ENCODE results near the gene GCC2. TPM values are rescaled to one million over a fixed set of nuclear protein-coding genes. Genes with fewer than 3 reads are reported as not detected.

GCC2 gene
- total RNA-seq, 2 experiments from 2014 or later: 19.7 to 43.9 TPM

DNA sequence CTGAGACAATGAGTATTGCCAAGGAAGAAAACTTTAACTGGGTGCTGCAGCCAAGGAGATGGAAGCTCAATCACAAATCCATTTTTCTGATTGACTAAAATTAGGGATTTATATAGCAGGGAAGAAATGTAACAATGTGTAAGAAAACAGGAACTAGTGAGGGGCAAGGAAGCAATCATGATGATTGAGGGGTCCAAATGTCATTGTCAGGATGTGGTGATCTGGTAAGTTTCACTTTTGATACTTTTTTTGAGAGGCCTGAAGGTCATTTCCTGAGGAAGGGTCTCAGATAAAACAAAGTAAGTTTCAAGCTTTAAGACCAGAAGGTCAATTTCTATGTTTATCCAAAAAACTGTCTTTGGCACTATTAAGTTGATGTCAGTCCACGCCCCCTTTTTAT is 12.0 kb upstream of the GCC2 start:
- H4K20me1 ChIP-seq (ENCODE audit: insufficient read depth, low read length): no peaks in the 10 kb centered on the region
- peak; percentile 11 for DNase-seq (ENCODE audit: low spot score)
- H3K4me3 ChIP-seq (ENCODE audit: low read depth, low read length, poor library complexity, severe bottlenecking): no peak overlapping the region
- H3K4me1 ChIP-seq (ENCODE audit: insufficient read depth, low read length, poor library complexity, severe bottlenecking): peaks cover 9% of the 10 kb centered on the region
- H3K36me3 ChIP-seq (ENCODE audit: insufficient read depth, low read length): no peaks in the 10 kb centered on the region
- H3K4me2 ChIP-seq (ENCODE audit: low read length): peak overlapping the region; percentile 24
- POLR2A ChIA-PET: interaction anchor here (1.2 kb wide), 1 partner anchor 8 kb away, joined by 4 read pairs; no protein-coding TSS in a partner anchor
- BruUV-seq (replicated peaks): no TSS peak
- no peaks in the 10 kb centered on the region for H3K9me3 ChIP-seq (ENCODE audit: low read length)
- H3K9me2 ChIP-seq (ENCODE audit: insufficient read depth, low read length): no peaks in the 10 kb centered on the region
- peak overlapping the region; percentile 38; the same call in 1 of the 2 replicates for H2AFZ ChIP-seq (ENCODE audit: low read length)
- CTCF ChIA-PET (ENCODE audit: unreplicated experiment): no interaction called here
- TF ChIP-seq EZH2phosphoT487 (IDR thresholded peaks at IDR 0.05; ENCODE audit: borderline replicate concordance, low read depth, low read length): no peak
- TF ChIP-seq, protein P1, sequence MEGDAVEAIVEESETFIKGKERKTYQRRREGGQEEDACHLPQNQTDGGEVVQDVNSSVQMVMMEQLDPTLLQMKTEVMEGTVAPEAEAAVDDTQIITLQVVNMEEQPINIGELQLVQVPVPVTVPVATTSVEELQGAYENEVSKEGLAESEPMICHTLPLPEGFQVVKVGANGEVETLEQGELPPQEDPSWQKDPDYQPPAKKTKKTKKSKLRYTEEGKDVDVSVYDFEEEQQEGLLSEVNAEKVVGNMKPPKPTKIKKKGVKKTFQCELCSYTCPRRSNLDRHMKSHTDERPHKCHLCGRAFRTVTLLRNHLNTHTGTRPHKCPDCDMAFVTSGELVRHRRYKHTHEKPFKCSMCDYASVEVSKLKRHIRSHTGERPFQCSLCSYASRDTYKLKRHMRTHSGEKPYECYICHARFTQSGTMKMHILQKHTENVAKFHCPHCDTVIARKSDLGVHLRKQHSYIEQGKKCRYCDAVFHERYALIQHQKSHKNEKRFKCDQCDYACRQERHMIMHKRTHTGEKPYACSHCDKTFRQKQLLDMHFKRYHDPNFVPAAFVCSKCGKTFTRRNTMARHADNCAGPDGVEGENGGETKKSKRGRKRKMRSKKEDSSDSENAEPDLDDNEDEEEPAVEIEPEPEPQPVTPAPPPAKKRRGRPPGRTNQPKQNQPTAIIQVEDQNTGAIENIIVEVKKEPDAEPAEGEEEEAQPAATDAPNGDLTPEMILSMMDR (conservative IDR thresholded peaks at IDR 0.05; ENCODE audit: low read length): no peak
- intact Hi-C loops (cut with micrococcal nuclease; ENCODE audit: unreplicated experiment): no loop called here
- no peak overlapping the region for H3K27ac ChIP-seq (ENCODE audit: low read depth, low read length, poor library complexity, severe bottlenecking)
- no peaks in the 10 kb centered on the region for H3K79me2 ChIP-seq (ENCODE audit: insufficient read depth, low read depth, low read length)

DNA sequence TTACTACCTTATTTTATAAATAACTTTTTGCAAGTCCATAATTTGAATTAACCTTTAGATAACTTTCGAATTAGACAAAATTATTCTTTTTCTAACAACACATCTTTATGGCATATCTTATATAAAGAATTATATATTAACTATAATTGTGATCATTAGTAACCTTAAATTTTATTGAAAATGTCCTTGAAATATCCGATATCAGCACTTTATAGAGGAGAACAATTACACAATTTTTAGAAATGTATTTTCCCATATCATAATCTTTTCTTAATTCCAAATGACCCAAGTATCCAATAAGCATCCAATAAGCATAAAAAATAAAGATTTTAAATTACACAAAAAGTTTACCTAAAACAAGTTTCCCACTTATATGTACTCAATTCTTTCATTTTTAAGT is 7.3 kb upstream of the GCC2 start:
- H3K79me2 ChIP-seq (ENCODE audit: insufficient read depth, low read depth, low read length): no peaks in the 10 kb centered on the region
- H4K20me1 ChIP-seq (ENCODE audit: insufficient read depth, low read length): no peaks in the 10 kb centered on the region
- no peak overlapping the region for H3K4me2 ChIP-seq (ENCODE audit: low read length)
- TF ChIP-seq, protein P1 (conservative IDR thresholded peaks at IDR 0.05; ENCODE audit: low read length): no peak
- no peak for TF ChIP-seq EZH2phosphoT487 (IDR thresholded peaks at IDR 0.05; ENCODE audit: borderline replicate concordance, low read depth, low read length)
- H3K36me3 ChIP-seq (ENCODE audit: insufficient read depth, low read length): no peaks in the 10 kb centered on the region
- H2AFZ ChIP-seq (ENCODE audit: low read length): no peak overlapping the region
- H3K9me3 ChIP-seq (ENCODE audit: low read length): no peaks in the 10 kb centered on the region
- no peak overlapping the region for H3K4me3 ChIP-seq (ENCODE audit: low read depth, low read length, poor library complexity, severe bottlenecking)
- CTCF ChIA-PET (ENCODE audit: unreplicated experiment): no interaction called here
- no TSS peak for BruUV-seq (replicated peaks)
- POLR2A ChIA-PET: no interaction called here
- H3K27ac ChIP-seq (ENCODE audit: low read depth, low read length, poor library complexity, severe bottlenecking): no peak overlapping the region
- DNase-seq (ENCODE audit: low spot score): no peak
- intact Hi-C loops (cut with micrococcal nuclease; ENCODE audit: unreplicated experiment): no loop called here
- H3K9me2 ChIP-seq (ENCODE audit: insufficient read depth, low read length): no peaks in the 10 kb centered on the region
- peaks cover 5% of the 10 kb centered on the region for H3K4me1 ChIP-seq (ENCODE audit: insufficient read depth, low read length, poor library complexity, severe bottlenecking)

DNA sequence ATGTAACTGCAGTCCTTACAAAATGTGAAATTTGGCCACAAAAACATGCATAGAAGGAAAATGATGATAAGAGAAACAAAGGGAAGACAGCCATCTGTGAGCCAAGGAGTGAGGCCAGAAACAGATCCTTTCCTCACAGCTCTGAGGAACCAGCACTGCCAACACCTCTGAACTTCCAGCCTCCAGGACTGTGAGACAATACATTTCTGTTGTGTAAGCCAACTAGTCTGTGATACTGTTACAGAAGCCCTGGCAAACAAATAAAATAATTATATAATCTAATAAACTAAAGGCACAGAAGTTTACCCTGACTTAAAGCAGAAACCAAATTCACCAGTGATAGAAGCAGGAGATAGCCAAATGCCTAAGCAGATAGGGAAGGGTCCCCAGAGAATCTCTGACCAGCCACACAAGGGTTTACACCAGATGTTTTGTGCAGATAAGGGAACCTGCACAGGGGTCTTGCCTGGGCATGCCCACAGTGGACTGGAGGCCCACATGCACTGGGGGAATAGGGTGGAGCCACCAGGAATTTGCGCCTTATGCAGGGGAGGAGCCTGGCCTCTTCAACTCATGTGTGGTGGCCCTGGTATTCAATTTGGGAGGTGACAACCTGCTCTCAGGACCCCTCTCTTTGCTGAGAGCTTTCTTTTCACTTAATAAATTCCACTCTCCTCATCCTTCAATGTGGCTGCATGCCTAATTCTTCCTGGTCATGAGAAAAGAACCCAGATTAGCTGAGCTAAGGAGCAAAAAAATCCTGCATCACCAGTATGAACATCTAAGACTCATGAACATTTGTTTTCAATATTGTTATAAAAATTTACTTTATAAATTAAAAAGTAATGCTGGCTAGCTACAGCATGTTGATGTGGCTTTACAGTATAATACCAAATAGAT is 3.8 kb upstream of the GCC2 start:
- DNase-seq (ENCODE audit: low spot score): no peak
- BruUV-seq (replicated peaks): no TSS peak
- no peak overlapping the region for H3K4me3 ChIP-seq (ENCODE audit: low read depth, low read length, poor library complexity, severe bottlenecking)
- CTCF ChIA-PET (ENCODE audit: unreplicated experiment): no interaction called here
- POLR2A ChIA-PET: no interaction called here
- H3K4me2 ChIP-seq (ENCODE audit: low read length): no peak overlapping the region
- H3K4me1 ChIP-seq (ENCODE audit: insufficient read depth, low read length, poor library complexity, severe bottlenecking): peaks cover 4% of the 10 kb centered on the region
- no peak overlapping the region for H2AFZ ChIP-seq (ENCODE audit: low read length)
- H4K20me1 ChIP-seq (ENCODE audit: insufficient read depth, low read length): no peaks in the 10 kb centered on the region
- no peaks in the 10 kb centered on the region for H3K9me2 ChIP-seq (ENCODE audit: insufficient read depth, low read length)
- no peak for TF ChIP-seq EZH2phosphoT487 (IDR thresholded peaks at IDR 0.05; ENCODE audit: borderline replicate concordance, low read depth, low read length)
- TF ChIP-seq, protein P1 (conservative IDR thresholded peaks at IDR 0.05; ENCODE audit: low read length): no peak
- H3K36me3 ChIP-seq (ENCODE audit: insufficient read depth, low read length): no peaks in the 10 kb centered on the region
- no peak overlapping the region for H3K27ac ChIP-seq (ENCODE audit: low read depth, low read length, poor library complexity, severe bottlenecking)
- H3K79me2 ChIP-seq (ENCODE audit: insufficient read depth, low read depth, low read length): peaks cover 9% of the 10 kb centered on the region
- no peaks in the 10 kb centered on the region for H3K9me3 ChIP-seq (ENCODE audit: low read length)
- intact Hi-C loops (cut with micrococcal nuclease; ENCODE audit: unreplicated experiment): loop anchor here (5.0 kb wide), 2 partner anchors 87 to 137 kb away; partner anchors contain the start of gene LIMS1
